H1 (cell line): ENCODE measurements around the gene RAET1L. TPM values are rescaled to one million over a fixed set of nuclear protein-coding genes. Genes with fewer than 3 reads are reported as not detected.

ENCODE experiments used
- CTCF ChIA-PET: fragments of 300-600 bp; sonication (Branson Sonifier 250); formaldehyde crosslinking; loops from one replicate; lab custom pipeline; 2021; ENCODE audit not compliant: partially characterized antibody; lab: Charles Lee
- POLR2A ChIA-PET: fragments of 300-600 bp; sonication (Branson Sonifier 250); formaldehyde crosslinking; loops from one replicate; lab custom pipeline; 2021; ENCODE audit warnings: inconsistent platforms; ENCODE audit not compliant: partially characterized antibody; lab: Charles Lee
- DNase-seq, 2 experiments: peaks; one replicate each; pipeline versions ENCODE4 v3.0.0 to v3.0.0-alpha.2; 2010 to 2022; ENCODE audit warnings: low spot score in 2 of 2, low read depth in 1 of 2, mixed read lengths in 1 of 2
- FAIRE-seq: peaks from 2 replicates; lab custom pipeline; 2011; peaks lifted over from hg19 to GRCh38; lab: Jason Lieb, UNC
- H2AFZ ChIP-seq: 2 replicates; pipeline ENCODE4 v1.8.1; 2012; ENCODE audit warnings: low read length, inconsistent platforms
- H2AK5ac ChIP-seq: 2 replicates; pipeline ENCODE4 v1.6.1; 2013; ENCODE audit warnings: low read depth, low read length
- H2BK120ac ChIP-seq: replicated peaks from 2 replicates; pipeline ENCODE3; 2013; ENCODE audit warnings: low read depth, low read length, inconsistent platforms
- H2BK12ac ChIP-seq: 2 replicates; pipeline ENCODE4 v1.6.1; 2013; ENCODE audit warnings: low read depth, low read length
- H2BK15ac ChIP-seq: 2 replicates; pipeline ENCODE4 v1.6.1; 2013; ENCODE audit warnings: low read length
- H2BK20ac ChIP-seq: 2 replicates; pipeline ENCODE4 v1.6.1; 2013; ENCODE audit warnings: low read length
- H2BK5ac ChIP-seq: 2 replicates; pipeline ENCODE4 v1.6.1; 2013; ENCODE audit warnings: low read depth, low read length
- H3K14ac ChIP-seq: 2 replicates; pipeline ENCODE4 v1.6.1; 2013; ENCODE audit warnings: inconsistent platforms; ENCODE audit not compliant: insufficient read length
- H3K18ac ChIP-seq: 2 replicates; pipeline ENCODE4 v1.6.1; 2013; ENCODE audit warnings: low read length; ENCODE audit errors: extremely low read depth
- H3K23ac ChIP-seq: 2 replicates; pipeline ENCODE4 v1.6.1; 2013; ENCODE audit warnings: inconsistent platforms; ENCODE audit not compliant: insufficient read length
- H3K23me2 ChIP-seq: 2 replicates; pipeline ENCODE4 v1.6.1; 2013; ENCODE audit warnings: low read depth, low read length
- H3K27ac ChIP-seq: 2 replicates; pipeline ENCODE4 v1.6.1; 2011; ENCODE audit warnings: low read depth, low read length, inconsistent platforms
- H3K27me3 ChIP-seq, 4 experiments: replicated peaks in 1 of 4; 1 replicate in 1 of 4; 2 replicates in 3 of 4; pipeline versions ENCODE4 v1.6.1 to v1.8.1; 2011 to 2013; ENCODE audit warnings: low read length in 3 of 4, mild to moderate bottlenecking in 3 of 4, inconsistent platforms in 2 of 4, mixed read lengths in 2 of 4, moderate library complexity in 1 of 4; ENCODE audit not compliant: control insufficient read depth in 3 of 4, insufficient read depth in 3 of 4; ENCODE audit errors: extremely low read depth in 1 of 4
- H3K36me3 ChIP-seq, 4 experiments: 2 replicates each; pipeline versions ENCODE4 v1.6.1 to v1.8.1; 2011 to 2013; ENCODE audit warnings: mild to moderate bottlenecking in 4 of 4, low read length in 3 of 4, moderate library complexity in 2 of 4, control low read depth in 1 of 4, inconsistent platforms in 1 of 4; ENCODE audit not compliant: insufficient read depth in 4 of 4, control insufficient read depth in 2 of 4
- H3K4ac ChIP-seq: replicated peaks from 2 replicates; pipeline ENCODE3; 2013; ENCODE audit warnings: low read length, low read depth, mixed read lengths, inconsistent platforms; ENCODE audit not compliant: insufficient read length
- H3K4me1 ChIP-seq, 4 experiments: replicated peaks in 1 of 4; 1 replicate in 1 of 4; 2 replicates in 3 of 4; pipeline versions ENCODE4 v1.6.1 to v1.8.1; 2011 to 2013; ENCODE audit warnings: low read length in 3 of 4, inconsistent platforms in 2 of 4, mixed read lengths in 1 of 4; ENCODE audit not compliant: insufficient read depth in 4 of 4, control insufficient read depth in 3 of 4
- H3K4me2 ChIP-seq, 2 experiments: 2 replicates each; pipeline versions ENCODE4 v1.6.1 to v1.8.1; 2011 to 2013; ENCODE audit warnings: low read depth in 2 of 2, low read length in 2 of 2, control low read depth in 1 of 2, inconsistent platforms in 1 of 2, mild to moderate bottlenecking in 1 of 2; ENCODE audit not compliant: insufficient read depth in 1 of 2
- H3K4me3 ChIP-seq, 4 experiments: fragments of 200-600, 300-600 bp in 1 of 4; sonication (generic), shearing (Covaris generic), sonication (Bioruptor Twin) in 1 of 4; 2 replicates each; pipeline versions ENCODE4 v1.5.1 to v1.8.1; 2011 to 2016; ENCODE audit warnings: low read length in 4 of 4, low read depth in 3 of 4, control low read depth in 2 of 4, inconsistent platforms in 2 of 4, mild to moderate bottlenecking in 2 of 4, mixed read lengths in 1 of 4, moderate library complexity in 1 of 4; ENCODE audit not compliant: insufficient read depth in 2 of 4; ENCODE audit errors: extremely low read depth in 1 of 4
- H3K56ac ChIP-seq: replicated peaks from 2 replicates; pipeline ENCODE3; 2013; ENCODE audit warnings: low read depth, mild to moderate bottlenecking, mixed read lengths, low read length, inconsistent platforms; ENCODE audit not compliant: insufficient read length
- H3K79me1 ChIP-seq: 2 replicates; pipeline ENCODE4 v1.6.1; 2013; ENCODE audit warnings: low read depth, low read length, control low read depth
- H3K79me2 ChIP-seq, 2 experiments: 2 replicates each; pipeline versions ENCODE4 v1.6.1 to v1.8.1; 2012 to 2013; ENCODE audit warnings: low read length in 2 of 2, mild to moderate bottlenecking in 2 of 2, inconsistent platforms in 1 of 2; ENCODE audit not compliant: insufficient read depth in 2 of 2, control insufficient read depth in 1 of 2
- H3K9ac ChIP-seq, 4 experiments: replicated peaks in 1 of 4; 1 replicate in 1 of 4; 2 replicates in 3 of 4; pipeline versions ENCODE4 v1.6.1 to v1.8.1; 2011 to 2013; ENCODE audit warnings: low read depth in 3 of 4, low read length in 3 of 4, control low read depth in 2 of 4, mild to moderate bottlenecking in 2 of 4, moderate library complexity in 2 of 4, inconsistent platforms in 1 of 4; ENCODE audit errors: extremely low read depth in 1 of 4
- H3K9me3 ChIP-seq, 2 experiments: 2 replicates each; pipeline versions ENCODE4 v1.6.1 to v1.8.1; 2012 to 2013; ENCODE audit warnings: mild to moderate bottlenecking in 2 of 2, moderate library complexity in 2 of 2, control low read depth in 1 of 2, inconsistent platforms in 1 of 2, low read depth in 1 of 2, low read length in 1 of 2, mixed read lengths in 1 of 2; ENCODE audit not compliant: insufficient read depth in 2 of 2
- H4K20me1 ChIP-seq, 2 experiments: replicated peaks in 1 of 2; 2 replicates each; pipeline versions ENCODE3 to v1.8.1; 2011 to 2013; ENCODE audit warnings: inconsistent platforms in 2 of 2, low read length in 2 of 2, mild to moderate bottlenecking in 1 of 2; ENCODE audit not compliant: insufficient read depth in 2 of 2, control insufficient read depth in 1 of 2
- H4K5ac ChIP-seq: 2 replicates; pipeline ENCODE4 v1.6.1; 2013; ENCODE audit warnings: low read length, low read depth, mixed read lengths, inconsistent platforms; ENCODE audit not compliant: insufficient read length
- H4K8ac ChIP-seq: 2 replicates; pipeline ENCODE4 v1.8.0; 2013; ENCODE audit warnings: mild to moderate bottlenecking, moderate library complexity, low read length, inconsistent platforms; ENCODE audit not compliant: insufficient read depth; ENCODE audit errors: extremely low read depth
- H4K91ac ChIP-seq: replicated peaks from 2 replicates; pipeline ENCODE3; 2013; ENCODE audit warnings: low read length, mixed read lengths, inconsistent platforms; ENCODE audit not compliant: insufficient read length
- CBX8 ChIP-seq: fragments of 300-800, 300-1000 bp; sonication (generic); IDR thresholded peaks from 2 replicates; pipeline ENCODE4 v1.7.1; 2016; ENCODE audit warnings: low read depth, low read length, borderline replicate concordance
- CTBP2 ChIP-seq: IDR thresholded peaks from 2 replicates; pipeline ENCODE4 v1.7.0; 2011; ENCODE audit warnings: borderline replicate concordance, mild to moderate bottlenecking, moderate library complexity, mixed read lengths, low read length; ENCODE audit not compliant: insufficient read depth, insufficient read length
- PHF8 ChIP-seq: fragments of 200-600 bp; sonication (generic); conservative IDR thresholded peaks from 2 replicates; pipeline ENCODE4 v1.7.1; 2012; ENCODE audit warnings: low read depth, mild to moderate bottlenecking, inconsistent platforms, low read length, moderate library complexity
- SUZ12 ChIP-seq: fragments of 200-600 bp; sonication (generic); IDR thresholded peaks from 2 replicates; pipeline ENCODE4 v1.6.1; 2012; ENCODE audit warnings: mild to moderate bottlenecking, inconsistent platforms, low read length, moderate library complexity, mixed read lengths
- whole genome bisulfite sequencing, 2 experiments: shearing (Covaris generic) in 1 of 2; methylation state at CpG; one replicate each; pipeline versions ENCODE4 v1.1.6 to v1.1.7; 2013 to 2015; ENCODE audit warnings: low lambda C conversion rate in 2 of 2, mixed read lengths in 2 of 2, inconsistent platforms in 1 of 2, low coverage in 1 of 2, missing lambda C conversion rate in 1 of 2; ENCODE audit not compliant: insufficient replicate concordance in 2 of 2, insufficient coverage in 1 of 2, insufficient read length in 1 of 2; ENCODE audit errors: extremely low coverage in 1 of 2, missing lambda C conversion rate in 1 of 2; 5-methylcytosine and 5-hydroxymethylcytosine counted together
- polyA plus RNA-seq, 7 experiments: library from polyadenylated mRNA; depleted of rRNA in 3 of 7; stranded (reverse) in 5 of 7; unstranded in 2 of 7; fragments of >200 nt in 5 of 7; fragments of 200-250 nt in 2 of 7; gene quantifications; 1 replicate in 5 of 7; 2 replicates in 1 of 7; 4 replicates in 1 of 7; pipeline versions ENCODE4 v1.2.1 to v1.2.3, GENCODE V29; 2011 to 2013; ENCODE audit warnings: missing spikeins in 2 of 7, mixed read lengths in 2 of 7
- total RNA-seq: library from RNA; stranded (reverse); fragmentation: NEBNext Ultra II Directional; extraction: Animal tissue kit (Norgen Biotek cat#: 25700); gene quantifications from 2 replicates; pipeline ENCODE4 v1.2.1, GENCODE V29; 2021

The RAET1L gene
- total and polyA plus RNA-seq, 2 of the 8 experiments (the other 6 are each of a cell fraction or from before 2014, with no cell fraction given) = not detected

GRCh38 chr6:150004101-150004782, 21.1 kb downstream of the RAET1L start:
- peak overlapping the region; percentile 69 to 76 (median 72) for H3K4me3 ChIP-seq
- no peak for DNase-seq
- ChIA-PET CTCF (interaction anchor here (1.0 to 1.5 kb wide), 2 partner anchors 9 to 13 kb away, joined by 4 read pairs; no protein-coding TSS in a partner anchor), POLR2A (interaction anchor here (0.9 kb wide), 1 partner anchor 40 kb away, joined by 4 read pairs; the partner anchor contains the start of gene ULBP1)
- H4K8ac ChIP-seq = peak overlapping the region; percentile 3
- peak overlapping the region; percentile 54; the same call in 1 of the 2 replicates for H2AFZ ChIP-seq
- H4K91ac ChIP-seq = no peak overlapping the region
- peaks cover 16 to 38% (median 32%) of the 10 kb centered on the region in 4 experiments for H3K27me3 ChIP-seq
- peak overlapping the region; percentile 75; the same call in 1 of the 2 replicates for H2BK12ac ChIP-seq
- peaks cover 3 to 5% of the 10 kb centered on the region in 2 experiments for H4K20me1 ChIP-seq
- peaks cover 0 to 9% (median 4%) of the 10 kb centered on the region in 4 experiments; a peak in 4 of 7 replicates for H3K4me1 ChIP-seq
- no peak overlapping the region; the same call in 1 of the 2 replicates for H2BK15ac ChIP-seq
- peak overlapping the region; percentile 79 to 99 for H3K4me2 ChIP-seq
- H3K14ac ChIP-seq = no peak overlapping the region
- H2BK5ac ChIP-seq = peak overlapping the region; percentile 20; the same call in 1 of the 2 replicates
- peak overlapping the region; percentile 76; the same call in 1 of the 2 replicates for H3K18ac ChIP-seq
- H2BK120ac ChIP-seq = no peak overlapping the region
- H3K23me2 ChIP-seq = peaks cover 6% of the 10 kb centered on the region
- no peaks in the 10 kb centered on the region for H3K79me2 ChIP-seq
- H2AK5ac ChIP-seq = peak overlapping the region; percentile 54; the same call in 1 of the 2 replicates
- H3K56ac ChIP-seq = no peak overlapping the region
- H3K9me3 ChIP-seq = no peaks in the 10 kb centered on the region
- no peak overlapping the region for H3K27ac ChIP-seq
- H3K4ac ChIP-seq = no peak overlapping the region
- H3K9ac ChIP-seq = peak overlapping the region in 2 of 4 experiments; percentile 34 to 55; a peak in 2 of 7 replicates
- H4K5ac ChIP-seq = no peak overlapping the region
- FAIRE-seq = no peak
- H3K36me3 ChIP-seq = no peaks in the 10 kb centered on the region
- H3K23ac ChIP-seq = no peak overlapping the region
- no peak overlapping the region for H2BK20ac ChIP-seq
- whole genome bisulfite sequencing, 2 experiments = 25% methylated on average over 10 of the region's 14 CpGs; no CpG with 5 or more reads in 1 of the 2 experiments
- TF ChIP-seq CTBP2 (peak; percentile 34), SUZ12 (peak; percentile 53; the same call in 1 of the 2 replicates), PHF8 (0 out of 2 replicates have a peak, but pooled peaks have one; percentile 3), CBX8 (no peak)
- no peaks in the 10 kb centered on the region for H3K79me1 ChIP-seq
